Measurements from ENCODE around the gene DPH3. TPM values are rescaled to one million over a fixed set of nuclear protein-coding genes. Genes with fewer than 3 reads are reported as not detected.

Gene DPH3
- total and polyA plus RNA-seq, 7 donors, result 23.5 to 108 (median 51.4) TPM

DNA sequence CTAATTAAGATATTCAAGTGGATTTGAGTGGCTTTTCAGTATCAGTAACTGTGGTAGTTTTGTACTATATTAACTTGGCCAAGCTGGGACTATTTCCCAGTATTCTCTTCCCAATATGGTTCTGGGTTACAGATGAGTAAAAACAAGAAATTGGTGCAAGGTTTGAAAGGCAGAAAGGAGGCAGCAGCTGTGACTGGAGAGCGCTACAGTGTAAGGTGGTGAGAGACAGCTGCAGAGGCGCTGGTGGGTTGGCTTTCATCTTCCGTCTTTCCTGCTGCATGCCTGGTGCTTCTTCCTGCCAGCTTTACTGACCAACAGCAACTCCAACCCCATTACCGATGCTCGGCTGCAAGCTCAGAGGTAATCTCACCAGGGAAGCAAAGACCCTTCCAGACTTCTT, 9.8 kb downstream of the DPH3 start:
- peak; percentile 63 to 78 (median 69) for ATAC-seq
- intact Hi-C loops (cut with DNase I), result no loop called here
- Histone ChIP-seq H3K27me3 (ENCODE audit: insufficient read depth in 3 of 3, low read length in 2 of 3) (no peaks in the 10 kb centered on the region), H3K4me3 (no peak overlapping the region), H3K9me3 (no peaks in the 10 kb centered on the region), H3K36me3 (ENCODE audit: insufficient read depth in 1 of 2, low read depth in 1 of 2) (peaks cover 3 to 13% of the 10 kb centered on the region in 2 donors), H3K27ac (peak overlapping the region; percentile 76), H3K4me1 (peaks cover 55% of the 10 kb centered on the region)
- DNase-seq, result no peak
- WGBS, 3 donors, result 17 to 37% (median 31%) methylated on average over 5 of the region's 5 CpGs
- TF ChIP-seq, protein P1, sequence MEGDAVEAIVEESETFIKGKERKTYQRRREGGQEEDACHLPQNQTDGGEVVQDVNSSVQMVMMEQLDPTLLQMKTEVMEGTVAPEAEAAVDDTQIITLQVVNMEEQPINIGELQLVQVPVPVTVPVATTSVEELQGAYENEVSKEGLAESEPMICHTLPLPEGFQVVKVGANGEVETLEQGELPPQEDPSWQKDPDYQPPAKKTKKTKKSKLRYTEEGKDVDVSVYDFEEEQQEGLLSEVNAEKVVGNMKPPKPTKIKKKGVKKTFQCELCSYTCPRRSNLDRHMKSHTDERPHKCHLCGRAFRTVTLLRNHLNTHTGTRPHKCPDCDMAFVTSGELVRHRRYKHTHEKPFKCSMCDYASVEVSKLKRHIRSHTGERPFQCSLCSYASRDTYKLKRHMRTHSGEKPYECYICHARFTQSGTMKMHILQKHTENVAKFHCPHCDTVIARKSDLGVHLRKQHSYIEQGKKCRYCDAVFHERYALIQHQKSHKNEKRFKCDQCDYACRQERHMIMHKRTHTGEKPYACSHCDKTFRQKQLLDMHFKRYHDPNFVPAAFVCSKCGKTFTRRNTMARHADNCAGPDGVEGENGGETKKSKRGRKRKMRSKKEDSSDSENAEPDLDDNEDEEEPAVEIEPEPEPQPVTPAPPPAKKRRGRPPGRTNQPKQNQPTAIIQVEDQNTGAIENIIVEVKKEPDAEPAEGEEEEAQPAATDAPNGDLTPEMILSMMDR (IDR thresholded peaks at IDR 0.05), result no peak

DNA sequence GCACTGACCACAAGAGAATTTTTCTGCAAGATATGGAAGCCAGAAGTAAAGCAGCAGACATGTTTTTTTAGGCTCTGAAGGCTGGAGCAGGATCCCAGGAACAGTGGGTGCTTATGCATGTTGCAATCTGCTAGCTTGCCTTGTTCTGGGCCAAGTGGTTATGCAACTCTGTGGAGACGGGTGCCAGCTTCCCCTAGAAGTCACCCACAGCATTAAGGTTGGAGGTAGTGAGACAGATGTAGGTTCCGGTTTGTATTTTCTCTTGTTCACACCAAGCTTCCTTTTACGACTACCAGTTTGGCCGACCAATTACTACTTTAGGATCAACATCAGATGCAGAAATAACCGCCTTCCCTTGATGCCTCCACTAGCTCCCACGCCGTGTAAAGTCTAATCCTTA, 11.1 kb downstream of the DPH3 start:
- intact Hi-C loops (cut with DNase I), result no loop called here
- H3K27ac ChIP-seq, result peak overlapping the region; percentile 76
- H3K27me3 ChIP-seq (ENCODE audit: insufficient read depth in 3 of 3, low read length in 2 of 3), result no peaks in the 10 kb centered on the region
- no peaks in the 10 kb centered on the region for H3K9me3 ChIP-seq
- no peak overlapping the region for H3K4me3 ChIP-seq
- WGBS, 3 donors, result 45 to 68% (median 50%) methylated on average over 7 of the region's 7 CpGs
- TF ChIP-seq, protein P1 (IDR thresholded peaks at IDR 0.05), result no peak
- peaks cover 0 to under 1% of the 10 kb centered on the region in 2 donors for H3K36me3 ChIP-seq (ENCODE audit: insufficient read depth in 1 of 2, low read depth in 1 of 2)
- H3K4me1 ChIP-seq, result peaks cover 44% of the 10 kb centered on the region
- DNase-seq (peak; percentile 62 to 85), ATAC-seq (peak; percentile 72 to 90 (median 87))

- ATAC-seq, result peak in 2 of 4 donors; percentile 22 to 37
- H3K4me3 ChIP-seq, result no peak overlapping the region
- 21 to 55% (median 37%) methylated on average over 2 of the region's 2 CpGs for WGBS, 3 donors
- H3K36me3 ChIP-seq (ENCODE audit: insufficient read depth in 1 of 2, low read depth in 1 of 2), result no peaks in the 10 kb centered on the region
- no peaks in the 10 kb centered on the region for H3K9me3 ChIP-seq
- H3K27me3 ChIP-seq (ENCODE audit: insufficient read depth in 3 of 3, low read length in 2 of 3), result no peaks in the 10 kb centered on the region
- intact Hi-C loops (cut with DNase I), result no loop called here
- H3K27ac ChIP-seq, result peak overlapping the region; percentile 76
- no peak for DNase-seq
- TF ChIP-seq, protein P1 (IDR thresholded peaks at IDR 0.05), result no peak
- H3K4me1 ChIP-seq, result peaks cover 37% of the 10 kb centered on the region
These were observed 11.8 kb downstream of the DPH3 start for GRCh38 chr3:16252988-16253387.

DNA sequence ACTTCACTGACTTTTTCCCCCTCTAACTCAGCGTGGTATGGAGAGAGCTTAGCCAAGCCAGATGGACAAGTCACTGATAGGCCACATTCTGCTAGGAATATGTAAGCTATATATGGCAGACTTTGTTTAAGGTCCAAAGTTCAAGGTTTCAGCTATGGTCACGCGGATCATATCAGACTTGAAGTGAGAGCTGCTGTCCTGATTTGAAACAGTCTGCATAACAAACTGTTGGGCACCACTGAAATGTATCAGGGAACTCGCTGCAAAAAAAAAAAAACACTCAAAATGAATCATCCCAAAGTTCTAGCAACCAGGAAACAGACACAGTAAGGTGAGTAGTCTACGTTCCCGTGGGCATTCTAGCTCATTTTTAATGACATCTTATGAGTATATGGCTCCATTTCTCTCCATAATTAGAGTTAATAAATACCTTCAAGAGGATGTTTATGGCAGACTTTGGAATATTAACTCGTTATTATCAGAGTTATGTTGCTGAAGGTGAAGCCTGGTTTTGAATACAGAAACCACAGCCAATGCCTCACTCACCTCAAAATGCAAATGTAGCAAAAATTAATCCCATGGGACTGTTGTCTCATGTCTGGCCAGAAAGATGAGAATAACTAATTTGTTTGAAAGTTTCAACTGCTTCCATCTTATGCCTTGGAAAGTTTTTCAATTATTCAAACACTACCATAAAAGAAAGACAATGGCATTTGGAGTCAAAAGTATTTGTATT, 12.3 kb downstream of the DPH3 start:
- Histone ChIP-seq H3K4me3 (no peak overlapping the region), H3K27ac (no peak overlapping the region), H3K4me1 (peaks cover 32% of the 10 kb centered on the region), H3K36me3 (ENCODE audit: insufficient read depth in 1 of 2, low read depth in 1 of 2) (no peaks in the 10 kb centered on the region), H3K27me3 (ENCODE audit: insufficient read depth in 3 of 3, low read length in 2 of 3) (no peaks in the 10 kb centered on the region), H3K9me3 (no peaks in the 10 kb centered on the region)
- DNase-seq (no peak), ATAC-seq (no peak)
- TF ChIP-seq, protein P1 (IDR thresholded peaks at IDR 0.05), result no peak
- WGBS, 3 donors, result 71 to 78% (median 76%) methylated on average over 7 of the region's 7 CpGs
- intact Hi-C loops (cut with DNase I), result no loop called here

Data from psoas muscle (tissue), 8 donors.